DND-41 (cell line): Measurements from ENCODE around the gene JRKL.

ENCODE experiments used
- ATAC-seq: fragments of 200-7000 bp; cut with Tn5 transposase; 3 replicates; pipeline ENCODE4 v1.9.1; 2021; ENCODE audit warnings: low read depth; ENCODE audit not compliant: insufficient read depth
- DNase-seq: peaks from one replicate; pipeline ENCODE4 v3.0.0-alpha.2; 2020
- H2AFZ ChIP-seq: 2 replicates; pipeline ENCODE4 v1.6.0; 2012; ENCODE audit warnings: low read depth, low read length
- H3K27ac ChIP-seq: 2 replicates; pipeline ENCODE4 v1.5.1; 2012; ENCODE audit warnings: low read length, inconsistent platforms
- H3K27me3 ChIP-seq: fragments of 200-600 bp; sonication (generic); 2 replicates; pipeline ENCODE4 v1.6.0; 2012; ENCODE audit warnings: low read length, mild to moderate bottlenecking, inconsistent platforms; ENCODE audit not compliant: insufficient read depth, poor library complexity
- H3K36me3 ChIP-seq: 2 replicates; pipeline ENCODE4 v1.5.1; 2012; ENCODE audit warnings: low read length, inconsistent platforms; ENCODE audit not compliant: insufficient read depth
- H3K4me1 ChIP-seq: 2 replicates; pipeline ENCODE4 v1.5.1; 2012; ENCODE audit warnings: mild to moderate bottlenecking, low read length; ENCODE audit not compliant: insufficient read depth
- H3K4me2 ChIP-seq: 2 replicates; pipeline ENCODE4 v1.6.0; 2012; ENCODE audit warnings: mild to moderate bottlenecking, moderate library complexity, low read length, inconsistent platforms; ENCODE audit not compliant: insufficient read depth
- H3K4me3 ChIP-seq, 2 experiments: fragments of 200-600 bp in 1 of 2; shearing (Covaris generic) in 1 of 2; 2 replicates each; pipeline ENCODE4 v1.5.1; 2012 to 2016; ENCODE audit warnings: inconsistent platforms in 2 of 2, low read length in 2 of 2, mild to moderate bottlenecking in 2 of 2, low read depth in 1 of 2, moderate library complexity in 1 of 2
- H3K79me2 ChIP-seq: 2 replicates; pipeline ENCODE4 v1.6.0; 2012; ENCODE audit warnings: low read length, inconsistent platforms; ENCODE audit not compliant: insufficient read depth
- H3K9ac ChIP-seq: 2 replicates; pipeline ENCODE4 v1.6.0; 2012; ENCODE audit warnings: low read depth, mild to moderate bottlenecking, inconsistent platforms, low read length, moderate library complexity
- H3K9me3 ChIP-seq: 2 replicates; pipeline ENCODE4 v1.5.1; 2012; ENCODE audit warnings: low read length, moderate library complexity, mild to moderate bottlenecking, inconsistent platforms; ENCODE audit not compliant: insufficient read depth, severe bottlenecking
- H4K20me1 ChIP-seq: 2 replicates; pipeline ENCODE4 v1.6.0; 2012; ENCODE audit warnings: low read length; ENCODE audit not compliant: insufficient read depth
- CTCF ChIP-seq: IDR thresholded peaks from 2 replicates; pipeline ENCODE4 v1.5.1; 2012; ENCODE audit warnings: borderline replicate concordance, low read length, moderate library complexity, mild to moderate bottlenecking; ENCODE audit not compliant: poor library complexity, severe bottlenecking; ENCODE audit errors: extremely low read depth
- EZH2 ChIP-seq: IDR thresholded peaks from 3 replicates; pipeline ENCODE4 v1.6.1; 2012; ENCODE audit warnings: borderline replicate concordance, low read depth, mild to moderate bottlenecking, moderate library complexity, low read length, inconsistent platforms; ENCODE audit not compliant: severe bottlenecking

JRKL gene

DNA sequence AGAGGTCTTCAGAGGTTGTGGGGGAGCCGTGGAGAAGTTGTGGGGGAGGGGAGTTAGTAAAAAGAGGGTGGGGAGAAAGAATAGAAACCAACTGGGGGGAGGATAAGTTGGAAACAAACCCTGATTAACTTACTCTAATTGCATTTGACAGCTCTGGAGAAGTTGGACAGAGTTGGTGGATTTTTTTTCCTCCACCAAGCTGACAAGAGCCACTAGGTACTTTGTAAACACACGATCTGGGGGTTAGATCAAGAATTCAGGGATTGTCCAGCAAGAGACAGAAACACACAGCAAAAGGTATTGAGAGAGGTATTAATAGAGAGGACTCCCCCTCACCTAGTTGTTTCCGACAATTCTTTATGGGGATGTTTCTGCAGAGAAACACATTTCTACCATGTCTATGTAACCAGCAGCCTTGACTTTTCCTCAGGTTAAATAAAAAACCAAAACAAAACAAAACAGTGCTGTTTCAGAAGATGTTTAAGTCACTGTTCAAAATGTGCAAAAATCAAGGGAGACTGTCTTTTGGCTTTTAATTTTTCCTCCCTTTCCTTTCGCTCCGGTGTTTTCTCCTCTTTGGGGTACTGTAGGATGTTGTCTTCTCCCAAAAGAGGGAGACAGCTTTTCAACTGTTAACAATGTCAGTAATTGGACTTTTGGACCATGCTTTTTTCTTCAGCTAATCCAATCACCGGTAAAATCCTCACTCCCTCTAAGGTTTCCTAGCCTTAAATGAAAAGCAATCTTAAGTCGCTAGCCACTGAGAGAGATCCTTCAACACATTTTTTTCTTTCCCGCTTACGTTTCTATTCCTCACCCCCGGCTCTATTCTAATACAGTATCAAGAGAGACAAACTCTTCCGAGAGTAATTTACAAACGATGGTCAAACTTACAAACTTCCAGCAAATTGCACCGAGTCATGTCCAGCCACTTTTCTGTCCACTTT, 47.5 kb upstream of the JRKL start:
- Histone ChIP-seq H3K27ac (peak overlapping the region; percentile 84), H3K9ac (peak overlapping the region; percentile 68), H3K79me2 (peaks cover 40% of the 10 kb centered on the region), H3K4me1 (peaks cover 59% of the 10 kb centered on the region), H2AFZ (peak overlapping the region; percentile 94), H3K4me2 (peak overlapping the region; percentile 80), H4K20me1 (no peaks in the 10 kb centered on the region), H3K36me3 (no peaks in the 10 kb centered on the region), H3K27me3 (no peaks in the 10 kb centered on the region), H3K9me3 (no peaks in the 10 kb centered on the region), H3K4me3 (peak overlapping the region; percentile 63 to 69)
- TF ChIP-seq EZH2, result no peak
- TF ChIP-seq CTCF, result no peak
- DNase-seq (no peak), ATAC-seq (peak; percentile 16; the same call in 2 of the 3 replicates)

GRCh38 chr11:96342961-96343711, 46.7 kb upstream of the JRKL start, which contains the start of gene MAML2:
Gene MAML2, minus strand, starts transcription at chr11:96343195. Its CDS starts 1,300 bp downstream, at chr11:96341895.
- Histone ChIP-seq H4K20me1 (no peaks in the 10 kb centered on the region), H2AFZ (peak within 1 kb of the TSS; percentile 94), H3K27ac (peak within 1 kb of the TSS; percentile 84), H3K4me1 (peaks cover 50% of the 10 kb centered on the region), H3K9ac (peak within 1 kb of the TSS; percentile 68), H3K4me2 (peak within 1 kb of the TSS; percentile 80), H3K79me2 (peaks cover 36% of the 10 kb centered on the region), H3K36me3 (no peaks in the 10 kb centered on the region), H3K27me3 (no peaks in the 10 kb centered on the region), H3K9me3 (no peaks in the 10 kb centered on the region), H3K4me3 (peak within 1 kb of the TSS; percentile 63 to 69)
- no peak for TF ChIP-seq EZH2
- peak; percentile 90 for TF ChIP-seq CTCF
- DNase-seq (peak; percentile 93), ATAC-seq (peak; percentile 96)

- ATAC-seq (no peak), DNase-seq (no peak)
- Histone ChIP-seq H3K27me3 (no peaks in the 10 kb centered on the region), H3K4me3 (no peak overlapping the region), H3K9me3 (no peaks in the 10 kb centered on the region), H3K9ac (no peak overlapping the region), H3K79me2 (no peaks in the 10 kb centered on the region), H3K27ac (no peak overlapping the region), H3K4me2 (no peak overlapping the region), H4K20me1 (no peaks in the 10 kb centered on the region), H3K4me1 (no peaks in the 10 kb centered on the region), H2AFZ (no peak overlapping the region), H3K36me3 (peaks cover 39% of the 10 kb centered on the region)
- TF ChIP-seq CTCF, result no peak
- no peak for TF ChIP-seq EZH2
These were observed 33.0 kb upstream of the JRKL start for GRCh38 chr11:96356848-96357247.
